Peyer's patch (tissue), 4 donors: ENCODE measurements around the gene XCL1.

Experiments
- CTCF ChIP-seq, 6 experiments: fragments of 450-650 bp in 4 of 6; fragments of 200-600 bp in 2 of 6; sonication (generic) in 1 of 6; IDR thresholded peaks; one replicate each; pipeline ENCODE4 v1.5.1; 2017 to 2019; ENCODE audit warnings: antibody characterized with exemption in 6 of 6, mild to moderate bottlenecking in 3 of 6, moderate library complexity in 1 of 6
- POLR2A ChIP-seq, 2 donors: fragments of 450-650 bp; IDR thresholded peaks; one replicate each; pipeline ENCODE4 v1.5.1; 2017; ENCODE audit warnings: antibody characterized with exemption in 2 of 2, mild to moderate bottlenecking in 2 of 2, moderate library complexity in 2 of 2

GRCh38 chr1:168554603-168555483 lies 21.6 kb upstream of the XCL1 start:
- TF ChIP-seq CTCF (IDR thresholded peaks at IDR 0.05) (no peak), POLR2A (IDR thresholded peaks at IDR 0.05) (no peak)
